ENCODE results near the gene RALGPS2. TPM values are rescaled to one million over a fixed set of nuclear protein-coding genes. Genes with fewer than 3 reads are reported as not detected.

The RALGPS2 gene
- total and polyA plus RNA-seq, 12 donors: 1.4 to 12.8 (median 7.4) TPM

DNA sequence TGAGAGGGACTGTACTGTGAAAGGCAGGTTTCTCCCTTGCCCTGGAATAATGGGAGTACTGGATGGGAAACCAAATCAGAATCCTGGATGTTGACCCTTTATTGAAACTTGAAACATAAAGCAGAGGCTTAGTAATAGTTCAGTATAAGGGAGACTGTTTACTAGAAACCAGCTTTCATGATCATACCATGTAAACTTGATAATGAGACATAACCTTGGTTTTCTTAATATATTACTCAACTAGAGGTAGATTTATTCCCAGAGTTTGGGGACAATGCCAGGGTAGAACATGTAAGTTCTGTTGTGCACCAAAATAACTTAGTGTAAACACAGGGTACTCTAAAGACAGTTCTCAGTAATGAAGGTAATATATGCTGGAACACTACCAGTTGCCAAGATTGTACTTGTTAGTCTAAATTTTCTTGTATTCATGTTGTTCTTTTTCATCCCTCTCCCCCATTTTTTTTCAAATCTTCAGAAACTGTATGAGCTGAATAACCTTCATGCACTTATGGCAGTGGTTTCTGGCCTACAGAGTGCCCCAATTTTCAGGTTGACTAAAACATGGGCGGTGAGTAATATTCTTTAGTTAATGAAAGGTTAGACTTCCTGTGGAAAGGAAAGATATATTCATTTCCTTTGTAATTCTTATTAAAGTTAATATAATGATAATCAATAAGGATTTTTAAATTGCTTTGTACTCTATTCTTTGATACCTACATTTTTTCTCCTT lies 96.3 kb downstream of the RALGPS2 start:
- intact Hi-C loops (cut with DNase I): no loop called here
- no peaks in the 10 kb centered on the region for H3K27me3 ChIP-seq
- H3K9me3 ChIP-seq: no peaks in the 10 kb centered on the region
- WGBS, 2 donors: 93 to 96% methylated on average over 1 of the region's 1 CpG
- TF ChIP-seq, protein P1, sequence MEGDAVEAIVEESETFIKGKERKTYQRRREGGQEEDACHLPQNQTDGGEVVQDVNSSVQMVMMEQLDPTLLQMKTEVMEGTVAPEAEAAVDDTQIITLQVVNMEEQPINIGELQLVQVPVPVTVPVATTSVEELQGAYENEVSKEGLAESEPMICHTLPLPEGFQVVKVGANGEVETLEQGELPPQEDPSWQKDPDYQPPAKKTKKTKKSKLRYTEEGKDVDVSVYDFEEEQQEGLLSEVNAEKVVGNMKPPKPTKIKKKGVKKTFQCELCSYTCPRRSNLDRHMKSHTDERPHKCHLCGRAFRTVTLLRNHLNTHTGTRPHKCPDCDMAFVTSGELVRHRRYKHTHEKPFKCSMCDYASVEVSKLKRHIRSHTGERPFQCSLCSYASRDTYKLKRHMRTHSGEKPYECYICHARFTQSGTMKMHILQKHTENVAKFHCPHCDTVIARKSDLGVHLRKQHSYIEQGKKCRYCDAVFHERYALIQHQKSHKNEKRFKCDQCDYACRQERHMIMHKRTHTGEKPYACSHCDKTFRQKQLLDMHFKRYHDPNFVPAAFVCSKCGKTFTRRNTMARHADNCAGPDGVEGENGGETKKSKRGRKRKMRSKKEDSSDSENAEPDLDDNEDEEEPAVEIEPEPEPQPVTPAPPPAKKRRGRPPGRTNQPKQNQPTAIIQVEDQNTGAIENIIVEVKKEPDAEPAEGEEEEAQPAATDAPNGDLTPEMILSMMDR (IDR thresholded peaks at IDR 0.05): no peak
- DNase-seq (no peak), ATAC-seq (no peak)
- H3K4me3 ChIP-seq: no peak overlapping the region
- no peaks in the 10 kb centered on the region for H3K36me3 ChIP-seq
- no peak overlapping the region for H3K27ac ChIP-seq
- H3K4me1 ChIP-seq: no peaks in the 10 kb centered on the region

DNA sequence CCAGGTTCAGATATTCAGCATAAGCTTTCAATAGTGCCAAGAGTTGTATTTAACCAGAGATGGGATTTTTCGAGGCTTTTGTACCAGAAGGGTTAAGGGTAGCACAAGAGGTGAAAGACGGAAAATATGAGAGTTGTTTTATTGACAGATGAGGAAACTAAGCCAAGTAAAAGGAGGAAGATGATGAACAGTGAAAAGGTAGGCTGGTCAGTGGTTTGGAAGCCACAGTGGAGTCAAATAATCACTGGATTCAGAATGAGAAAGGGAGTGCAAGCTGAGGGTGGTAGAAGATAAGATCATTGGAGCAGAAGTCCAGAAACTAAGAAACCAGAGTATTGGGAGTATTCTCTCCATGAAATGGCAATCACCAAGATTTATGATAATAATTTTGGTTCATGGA lies 100.1 kb downstream of the RALGPS2 start:
- H3K27me3 ChIP-seq: no peaks in the 10 kb centered on the region
- 96 to 97% methylated on average over 2 of the region's 2 CpGs for WGBS, 2 donors
- H3K27ac ChIP-seq: no peak overlapping the region
- H3K9me3 ChIP-seq: peaks cover 0 to 5% (median 0%) of the 10 kb centered on the region in 11 donors
- no peaks in the 10 kb centered on the region for H3K36me3 ChIP-seq
- intact Hi-C loops (cut with DNase I): no loop called here
- no peak for ATAC-seq
- DNase-seq: no peak
- TF ChIP-seq, protein P1 (IDR thresholded peaks at IDR 0.05): no peak
- no peaks in the 10 kb centered on the region for H3K4me1 ChIP-seq
- H3K4me3 ChIP-seq: no peak overlapping the region

DNA sequence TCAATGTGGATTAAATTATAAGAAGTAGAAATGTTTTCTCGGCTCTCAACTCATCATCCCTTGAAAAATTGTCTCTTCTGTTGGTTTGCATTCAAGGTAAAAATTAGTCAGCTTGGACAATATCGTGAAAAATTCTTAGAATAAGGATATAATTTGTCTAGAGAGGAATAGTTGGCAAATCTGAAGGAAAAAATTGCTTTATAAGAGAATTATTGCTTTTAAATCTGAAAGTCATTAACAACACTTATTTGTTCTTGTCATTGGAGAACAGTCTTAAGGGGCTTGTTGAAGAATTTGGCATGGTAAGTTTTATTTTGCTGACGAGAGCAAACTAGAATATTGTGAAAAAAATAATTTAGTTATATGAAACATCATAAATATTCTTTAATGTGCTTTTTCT lies 119.4 kb downstream of the RALGPS2 start:
- Histone ChIP-seq H3K9me3 (no peaks in the 10 kb centered on the region), H3K4me1 (peaks cover 0 to 3% (median 0%) of the 10 kb centered on the region in 9 donors), H3K27me3 (no peaks in the 10 kb centered on the region), H3K4me3 (no peak overlapping the region), H3K27ac (no peak overlapping the region), H3K36me3 (no peaks in the 10 kb centered on the region)
- ATAC-seq (no peak), DNase-seq (no peak)
- 75 to 86% methylated on average over 3 of the region's 3 CpGs for WGBS, 2 donors
- TF ChIP-seq, protein P1 (IDR thresholded peaks at IDR 0.05): no peak
- intact Hi-C loops (cut with DNase I): no loop called here

DNA sequence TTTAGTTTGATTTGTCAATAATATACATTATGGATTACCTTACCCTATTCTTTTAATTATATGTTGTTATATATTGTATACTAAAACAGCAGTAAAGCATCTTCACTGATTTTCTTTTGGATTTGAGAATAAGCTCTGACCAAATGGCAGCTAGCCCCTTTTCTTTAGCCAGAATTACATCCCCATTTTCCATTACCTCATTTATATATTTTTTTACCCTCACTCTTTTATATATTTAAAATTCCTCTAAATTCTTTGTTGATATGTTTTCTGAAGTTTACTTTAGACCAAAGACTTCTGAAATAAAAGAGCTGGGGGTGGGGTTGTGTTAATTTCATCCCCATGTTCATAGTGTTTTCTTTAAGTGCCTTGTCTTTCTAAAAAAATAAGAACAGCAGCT lies 121.3 kb downstream of the RALGPS2 start:
- Histone ChIP-seq H3K4me1 (peaks cover 0 to 3% (median 0%) of the 10 kb centered on the region in 9 donors), H3K27ac (no peak overlapping the region), H3K36me3 (peaks cover 0 to 5% (median 0%) of the 10 kb centered on the region in 9 donors), H3K9me3 (no peaks in the 10 kb centered on the region), H3K4me3 (no peak overlapping the region), H3K27me3 (no peaks in the 10 kb centered on the region)
- ATAC-seq (no peak), DNase-seq (no peak)
- TF ChIP-seq, protein P1 (IDR thresholded peaks at IDR 0.05): no peak
- intact Hi-C loops (cut with DNase I): no loop called here

Data from heart right ventricle (tissue), 16 donors.